ENCODE measurements around the gene MEG3. TPM values are rescaled to one million over a fixed set of nuclear protein-coding genes. Genes with fewer than 3 reads are reported as not detected.

MEG3 gene
- total RNA-seq, 1 experiment from 2014 or later = not detected

DNA sequence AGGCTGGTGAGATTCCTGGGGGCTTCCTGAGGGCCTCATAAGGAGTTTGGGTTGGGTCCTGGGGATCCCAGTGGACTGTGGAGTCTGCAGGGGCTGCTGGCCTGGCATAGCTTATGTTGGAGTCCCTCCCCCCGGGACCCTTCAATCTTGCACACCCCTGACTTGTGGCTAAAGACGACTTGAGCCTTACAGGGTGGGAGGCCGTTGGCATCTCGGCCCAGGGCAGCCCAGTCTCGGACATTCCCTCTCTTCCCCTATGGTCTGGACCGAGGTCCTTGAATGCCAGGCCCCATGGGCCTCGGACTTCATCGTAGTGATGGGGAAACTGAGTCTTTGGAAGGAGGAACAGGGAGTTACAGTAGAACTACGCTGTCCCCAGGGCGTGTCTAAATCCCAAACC, 65.1 kb downstream of the MEG3 start:
- Histone ChIP-seq H3K4me1 (replicated peaks; ENCODE audit: insufficient read depth) (no peaks in the 10 kb centered on the region), H3K27ac (no peak overlapping the region), H3K9me2 (ENCODE audit: insufficient read depth) (no peaks in the 10 kb centered on the region), H3F3A (ENCODE audit: insufficient read depth, low read depth) (no peaks in the 10 kb centered on the region), H3K79me2 (ENCODE audit: low read depth) (no peaks in the 10 kb centered on the region), H3K36me3 (ENCODE audit: low read depth) (no peaks in the 10 kb centered on the region), H3K4me2 (no peak overlapping the region), H3K27me3 (ENCODE audit: insufficient read depth, low read depth) (peaks cover 64% of the 10 kb centered on the region), H2AFZ (no peak overlapping the region), H3K9me3 (ENCODE audit: insufficient read depth, low read depth) (no peaks in the 10 kb centered on the region), H4K20me1 (ENCODE audit: insufficient read depth) (no peaks in the 10 kb centered on the region), H3K4me3 (no peak overlapping the region)
- no peak for DNase-seq
- TF ChIP-seq, protein P1, sequence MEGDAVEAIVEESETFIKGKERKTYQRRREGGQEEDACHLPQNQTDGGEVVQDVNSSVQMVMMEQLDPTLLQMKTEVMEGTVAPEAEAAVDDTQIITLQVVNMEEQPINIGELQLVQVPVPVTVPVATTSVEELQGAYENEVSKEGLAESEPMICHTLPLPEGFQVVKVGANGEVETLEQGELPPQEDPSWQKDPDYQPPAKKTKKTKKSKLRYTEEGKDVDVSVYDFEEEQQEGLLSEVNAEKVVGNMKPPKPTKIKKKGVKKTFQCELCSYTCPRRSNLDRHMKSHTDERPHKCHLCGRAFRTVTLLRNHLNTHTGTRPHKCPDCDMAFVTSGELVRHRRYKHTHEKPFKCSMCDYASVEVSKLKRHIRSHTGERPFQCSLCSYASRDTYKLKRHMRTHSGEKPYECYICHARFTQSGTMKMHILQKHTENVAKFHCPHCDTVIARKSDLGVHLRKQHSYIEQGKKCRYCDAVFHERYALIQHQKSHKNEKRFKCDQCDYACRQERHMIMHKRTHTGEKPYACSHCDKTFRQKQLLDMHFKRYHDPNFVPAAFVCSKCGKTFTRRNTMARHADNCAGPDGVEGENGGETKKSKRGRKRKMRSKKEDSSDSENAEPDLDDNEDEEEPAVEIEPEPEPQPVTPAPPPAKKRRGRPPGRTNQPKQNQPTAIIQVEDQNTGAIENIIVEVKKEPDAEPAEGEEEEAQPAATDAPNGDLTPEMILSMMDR (conservative IDR thresholded peaks at IDR 0.05) = no peak
- TF ChIP-seq EZH2 (IDR thresholded peaks at IDR 0.05; ENCODE audit: low read depth) = no peak
- ChIA-PET POLR2A (ENCODE audit: unreplicated experiment) (no interaction called here), CTCF (no interaction called here)
- no TSS peak for BruUV-seq (replicated peaks)
- intact Hi-C loops (cut with micrococcal nuclease; ENCODE audit: unreplicated experiment) = no loop called here

- H3K4me3 ChIP-seq = no peak overlapping the region
- CTCF ChIA-PET = no interaction called here
- H3K4me1 ChIP-seq (replicated peaks; ENCODE audit: insufficient read depth) = no peaks in the 10 kb centered on the region
- intact Hi-C loops (cut with micrococcal nuclease; ENCODE audit: unreplicated experiment) = no loop called here
- TF ChIP-seq, protein P1 (conservative IDR thresholded peaks at IDR 0.05) = no peak
- no peak for TF ChIP-seq EZH2 (IDR thresholded peaks at IDR 0.05; ENCODE audit: low read depth)
- POLR2A ChIA-PET (ENCODE audit: unreplicated experiment) = no interaction called here
- no TSS peak for BruUV-seq (replicated peaks)
- H3K27ac ChIP-seq = no peak overlapping the region
- no peak overlapping the region for H3K4me2 ChIP-seq
- H3F3A ChIP-seq (ENCODE audit: insufficient read depth, low read depth) = no peaks in the 10 kb centered on the region
- peaks cover 66% of the 10 kb centered on the region for H3K27me3 ChIP-seq (ENCODE audit: insufficient read depth, low read depth)
- no peaks in the 10 kb centered on the region for H3K79me2 ChIP-seq (ENCODE audit: low read depth)
- DNase-seq = no peak
- no peaks in the 10 kb centered on the region for H3K9me3 ChIP-seq (ENCODE audit: insufficient read depth, low read depth)
- H3K9me2 ChIP-seq (ENCODE audit: insufficient read depth) = no peaks in the 10 kb centered on the region
- H2AFZ ChIP-seq = no peak overlapping the region
- H4K20me1 ChIP-seq (ENCODE audit: insufficient read depth) = no peaks in the 10 kb centered on the region
- H3K36me3 ChIP-seq (ENCODE audit: low read depth) = no peaks in the 10 kb centered on the region
Measured at GRCh38 chr14:100891501-100892445, 65.9 kb downstream of the MEG3 start.

DNA sequence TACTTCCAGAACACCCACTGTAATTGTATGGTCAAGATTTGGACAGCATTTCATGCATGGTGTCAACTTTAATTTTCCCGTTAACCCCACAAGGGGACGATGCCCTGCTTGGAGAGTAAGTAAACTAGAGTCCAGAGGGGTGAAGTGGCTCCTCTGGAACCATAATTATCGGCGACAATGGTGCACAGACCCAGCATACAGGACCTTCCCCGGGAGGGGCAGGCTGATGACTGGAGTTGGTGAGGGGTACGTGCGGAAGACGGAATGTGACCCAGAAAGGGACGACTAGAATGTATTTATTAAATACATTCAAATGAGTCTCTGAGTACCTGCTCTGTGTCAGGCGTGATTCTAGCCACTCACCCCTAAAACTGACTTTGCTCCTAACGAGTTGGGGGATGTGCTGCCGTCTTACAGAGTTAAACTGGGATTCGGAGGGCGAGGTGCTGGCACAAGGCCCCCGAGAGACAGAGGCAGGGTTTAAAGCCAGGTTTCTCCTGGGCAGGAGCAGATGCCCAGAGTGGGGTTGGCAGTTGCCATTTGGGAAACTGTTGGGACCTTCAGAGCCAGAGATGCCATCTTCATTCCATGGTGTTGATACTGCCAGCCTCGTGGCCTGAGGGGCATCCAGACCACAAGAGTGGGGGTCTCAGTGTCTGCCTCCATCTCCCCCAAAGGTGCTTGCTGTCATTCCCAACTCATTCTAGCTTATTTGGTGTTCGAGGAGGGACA, 66.7 kb downstream of the MEG3 start:
- POLR2A ChIA-PET (ENCODE audit: unreplicated experiment) = no interaction called here
- BruUV-seq (replicated peaks) = no TSS peak
- no peaks in the 10 kb centered on the region for H3K79me2 ChIP-seq (ENCODE audit: low read depth)

More for the DNA sequence above, 66.7 kb downstream of the MEG3 start:
- intact Hi-C loops (cut with micrococcal nuclease; ENCODE audit: unreplicated experiment) = no loop called here
- no peak overlapping the region for H3K27ac ChIP-seq
- H3K4me2 ChIP-seq = no peak overlapping the region
- no peak overlapping the region for H3K4me3 ChIP-seq
- H3K36me3 ChIP-seq (ENCODE audit: low read depth) = no peaks in the 10 kb centered on the region
- H3K27me3 ChIP-seq (ENCODE audit: insufficient read depth, low read depth) = peaks cover 64% of the 10 kb centered on the region
- no peak for DNase-seq
- no peaks in the 10 kb centered on the region for H3K4me1 ChIP-seq (replicated peaks; ENCODE audit: insufficient read depth)
- TF ChIP-seq, protein P1 (conservative IDR thresholded peaks at IDR 0.05) = no peak
- TF ChIP-seq EZH2 (IDR thresholded peaks at IDR 0.05; ENCODE audit: low read depth) = no peak
- no peaks in the 10 kb centered on the region for H4K20me1 ChIP-seq (ENCODE audit: insufficient read depth)
- H3K9me2 ChIP-seq (ENCODE audit: insufficient read depth) = no peaks in the 10 kb centered on the region
- H2AFZ ChIP-seq = no peak overlapping the region
- CTCF ChIA-PET = no interaction called here
- H3F3A ChIP-seq (ENCODE audit: insufficient read depth, low read depth) = no peaks in the 10 kb centered on the region
- no peaks in the 10 kb centered on the region for H3K9me3 ChIP-seq (ENCODE audit: insufficient read depth, low read depth)

Data from PC-9 (cell line).